PC-3 (cell line): ENCODE data around the gene WWC1. TPM values are rescaled to one million over a fixed set of nuclear protein-coding genes. Genes with fewer than 3 reads are reported as not detected.

ENCODE experiments used
- ATAC-seq: fragments of 200-7000 bp; cut with Tn5 transposase; 2 replicates; pipeline ENCODE4 v1.9.1; 2020; ENCODE audit warnings: mild to moderate bottlenecking, moderate library complexity
- BruUV-seq: library from RNA; stranded (reverse); fragments of 400-500 nt; replicated peaks from 2 replicates; lab custom pipeline; 2021; lab: Mats Ljungman, UMichigan
- CTCF ChIA-PET: fragments of 300-600 bp; sonication (Branson Sonifier 250); formaldehyde crosslinking; loops from one replicate; lab custom pipeline; 2022; ENCODE audit warnings: antibody characterized with exemption; lab: Charles Lee
- POLR2A ChIA-PET: fragments of 300-600 bp; sonication (Branson Sonifier 250); formaldehyde crosslinking; loops from one replicate; lab custom pipeline; 2022; ENCODE audit warnings: antibody characterized with exemption; ENCODE audit not compliant: unreplicated experiment; lab: Charles Lee
- DNase-seq: peaks from one replicate; pipeline ENCODE4 v3.0.0-alpha.2; 2015
- H2AFZ ChIP-seq: fragments of 300-600 bp; sonication (generic); 2 replicates; pipeline ENCODE4 v1.6.0; 2016; ENCODE audit warnings: antibody characterized with exemption, low read length
- H3F3A ChIP-seq: fragments of 300-600 bp; sonication (generic); one replicate; pipeline ENCODE4 v1.6.0; 2017; ENCODE audit warnings: antibody characterized with exemption, low read length, control low read depth, mild to moderate bottlenecking; ENCODE audit not compliant: unreplicated experiment
- H3K27ac ChIP-seq: fragments of 300-600 bp; sonication (generic); 2 replicates; pipeline ENCODE4 v1.5.1; 2016; ENCODE audit warnings: mild to moderate bottlenecking, low read length
- H3K27me3 ChIP-seq: fragments of 300-600 bp; sonication (generic); 2 replicates; pipeline ENCODE4 v1.6.1; 2016; ENCODE audit warnings: low read length, mixed read lengths
- H3K36me3 ChIP-seq: fragments of 300-600 bp; sonication (generic); 2 replicates; pipeline ENCODE4 v1.6.1; 2016; ENCODE audit warnings: low read depth, mixed run types, low read length, mixed read lengths
- H3K4me1 ChIP-seq: fragments of 300-600 bp; sonication (generic); 2 replicates; pipeline ENCODE4 v1.5.1; 2016; ENCODE audit warnings: low read length; ENCODE audit not compliant: insufficient read depth
- H3K4me2 ChIP-seq: fragments of 300-600 bp; sonication (generic); 2 replicates; pipeline ENCODE4 v1.6.0; 2016; ENCODE audit warnings: low read length
- H3K4me3 ChIP-seq: fragments of 300-600 bp; sonication (generic); 2 replicates; pipeline ENCODE4 v1.5.1; 2016; ENCODE audit warnings: mild to moderate bottlenecking, low read length, mixed read lengths
- H3K79me2 ChIP-seq: fragments of 300-600 bp; sonication (generic); 2 replicates; pipeline ENCODE4 v1.6.1; 2017; ENCODE audit warnings: low read length, mixed read lengths
- H3K9ac ChIP-seq: fragments of 300-600 bp; sonication (generic); 2 replicates; pipeline ENCODE4 v1.6.0; 2016; ENCODE audit warnings: mild to moderate bottlenecking, low read length
- H3K9me2 ChIP-seq: fragments of 300-600 bp; sonication (generic); replicated peaks from 2 replicates; pipeline ENCODE4 v1.6.1; 2016; ENCODE audit warnings: mixed run types, low read length, mixed read lengths
- H3K9me3 ChIP-seq: fragments of 300-600 bp; sonication (generic); 2 replicates; pipeline ENCODE4 v1.6.1; 2016; ENCODE audit warnings: low read length, mixed read lengths
- H4K20me1 ChIP-seq: fragments of 300-600 bp; sonication (generic); 2 replicates; pipeline ENCODE4 v1.6.1; 2016; ENCODE audit warnings: low read length, mixed read lengths
- EZH2 ChIP-seq: fragments of 300-600 bp; sonication (generic); IDR thresholded peaks from one replicate; pipeline ENCODE4 v1.6.1; 2017; ENCODE audit warnings: antibody characterized with exemption, mild to moderate bottlenecking, low read length; ENCODE audit not compliant: unreplicated experiment
- EZH2phosphoT487 ChIP-seq: fragments of 300-600 bp; sonication (generic); IDR thresholded peaks from 2 replicates; pipeline ENCODE4 v1.6.1; 2018; ENCODE audit warnings: mild to moderate bottlenecking, antibody characterized with exemption, low read length, borderline replicate concordance
- intact Hi-C: fragments of 100-400 bp; cut with micrococcal nuclease; formaldehyde crosslinking; loops from 2 replicates; pipeline ENCODE4 v1.9.0; 2023
- total RNA-seq: library from RNA; depleted of rRNA; stranded (reverse); fragments of >200 nt; gene quantifications from 2 replicates; pipeline ENCODE4 v1.2.3, GENCODE V29; 2014
- TF ChIP-seq, protein P1 (sequence below): fragments of 300-600 bp; sonication (generic); conservative IDR thresholded peaks from 2 replicates; pipeline ENCODE4 v1.5.1; 2017; ENCODE audit warnings: antibody characterized with exemption, low read depth, mild to moderate bottlenecking, low read length

The WWC1 gene
- total RNA-seq, 1 experiment from 2014 or later, result 31.8 TPM

DNA sequence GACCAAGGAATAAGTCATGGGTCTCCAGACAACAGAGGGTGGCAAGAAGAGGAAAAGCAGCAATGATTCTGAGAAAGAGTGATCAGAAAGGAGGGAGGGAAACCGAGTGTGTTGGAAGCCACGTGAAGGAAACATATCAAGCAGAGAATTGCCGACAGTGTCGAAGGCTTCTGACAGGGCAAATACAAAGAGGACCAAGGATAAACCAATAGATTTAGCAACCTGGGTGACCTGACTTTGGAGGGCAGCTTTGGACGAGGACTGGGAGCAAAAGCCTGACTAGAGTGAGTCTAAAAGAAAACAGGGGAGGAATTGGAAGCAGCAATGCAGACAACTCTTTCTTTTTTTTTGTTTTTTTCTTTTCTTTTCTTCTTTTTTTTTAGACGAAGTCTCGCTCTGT, 83.8 kb downstream of the WWC1 start:
- Histone ChIP-seq H3K4me1 (0 out of 2 replicates have a peak, but pooled peaks cover 5% of the 10 kb centered on the region), H3K9me3 (no peaks in the 10 kb centered on the region), H3F3A (no peaks in the 10 kb centered on the region), H3K27me3 (no peaks in the 10 kb centered on the region), H3K36me3 (no peaks in the 10 kb centered on the region), H3K4me2 (no peak overlapping the region), H3K79me2 (peaks cover 56% of the 10 kb centered on the region), H3K9ac (no peak overlapping the region), H2AFZ (no peak overlapping the region), H3K4me3 (no peak overlapping the region), H4K20me1 (no peaks in the 10 kb centered on the region), H3K27ac (no peak overlapping the region), H3K9me2 (no peaks in the 10 kb centered on the region)
- intact Hi-C loops, result no loop called here
- TF ChIP-seq, protein P1, sequence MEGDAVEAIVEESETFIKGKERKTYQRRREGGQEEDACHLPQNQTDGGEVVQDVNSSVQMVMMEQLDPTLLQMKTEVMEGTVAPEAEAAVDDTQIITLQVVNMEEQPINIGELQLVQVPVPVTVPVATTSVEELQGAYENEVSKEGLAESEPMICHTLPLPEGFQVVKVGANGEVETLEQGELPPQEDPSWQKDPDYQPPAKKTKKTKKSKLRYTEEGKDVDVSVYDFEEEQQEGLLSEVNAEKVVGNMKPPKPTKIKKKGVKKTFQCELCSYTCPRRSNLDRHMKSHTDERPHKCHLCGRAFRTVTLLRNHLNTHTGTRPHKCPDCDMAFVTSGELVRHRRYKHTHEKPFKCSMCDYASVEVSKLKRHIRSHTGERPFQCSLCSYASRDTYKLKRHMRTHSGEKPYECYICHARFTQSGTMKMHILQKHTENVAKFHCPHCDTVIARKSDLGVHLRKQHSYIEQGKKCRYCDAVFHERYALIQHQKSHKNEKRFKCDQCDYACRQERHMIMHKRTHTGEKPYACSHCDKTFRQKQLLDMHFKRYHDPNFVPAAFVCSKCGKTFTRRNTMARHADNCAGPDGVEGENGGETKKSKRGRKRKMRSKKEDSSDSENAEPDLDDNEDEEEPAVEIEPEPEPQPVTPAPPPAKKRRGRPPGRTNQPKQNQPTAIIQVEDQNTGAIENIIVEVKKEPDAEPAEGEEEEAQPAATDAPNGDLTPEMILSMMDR, result no peak
- TF ChIP-seq EZH2phosphoT487 (no peak), EZH2 (no peak)
- DNase-seq (no peak), ATAC-seq (no peak)
- CTCF ChIA-PET, result no interaction called here
- POLR2A ChIA-PET, result no interaction called here
- no TSS peak for BruUV-seq

DNA sequence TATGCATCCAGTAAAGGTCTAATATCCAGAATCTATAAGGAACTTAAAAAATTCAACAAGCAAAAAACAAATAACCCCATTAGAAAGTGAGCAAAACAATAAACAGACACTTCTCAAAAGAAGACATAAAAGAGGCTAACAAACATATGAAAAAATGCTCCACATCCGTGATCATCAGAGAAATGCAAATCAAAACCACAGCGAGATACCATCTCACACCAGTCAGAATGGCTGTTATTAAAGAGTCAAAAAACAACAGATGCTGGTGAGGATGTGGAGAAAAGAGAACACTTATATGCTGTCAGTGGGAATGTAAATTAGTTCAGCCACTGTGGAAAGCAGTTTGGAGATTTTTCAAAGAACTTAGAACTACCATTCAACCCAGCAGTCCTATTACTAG, 86.1 kb downstream of the WWC1 start:
- Histone ChIP-seq H3K9me2 (no peaks in the 10 kb centered on the region), H3K79me2 (peaks cover 59% of the 10 kb centered on the region), H3K4me3 (no peak overlapping the region), H3K4me2 (no peak overlapping the region), H3K9ac (no peak overlapping the region), H3K36me3 (no peaks in the 10 kb centered on the region), H2AFZ (no peak overlapping the region), H3K4me1 (0 out of 2 replicates have a peak, but pooled peaks cover 5% of the 10 kb centered on the region), H3F3A (no peaks in the 10 kb centered on the region), H3K9me3 (no peaks in the 10 kb centered on the region), H4K20me1 (no peaks in the 10 kb centered on the region), H3K27ac (no peak overlapping the region), H3K27me3 (no peaks in the 10 kb centered on the region)
- ChIA-PET POLR2A (no interaction called here), CTCF (no interaction called here)
- TF ChIP-seq, protein P1, result no peak
- no peak for TF ChIP-seq EZH2
- no peak for TF ChIP-seq EZH2phosphoT487
- DNase-seq, result no peak
- no peak for ATAC-seq
- no TSS peak for BruUV-seq
- intact Hi-C loops, result no loop called here

DNA sequence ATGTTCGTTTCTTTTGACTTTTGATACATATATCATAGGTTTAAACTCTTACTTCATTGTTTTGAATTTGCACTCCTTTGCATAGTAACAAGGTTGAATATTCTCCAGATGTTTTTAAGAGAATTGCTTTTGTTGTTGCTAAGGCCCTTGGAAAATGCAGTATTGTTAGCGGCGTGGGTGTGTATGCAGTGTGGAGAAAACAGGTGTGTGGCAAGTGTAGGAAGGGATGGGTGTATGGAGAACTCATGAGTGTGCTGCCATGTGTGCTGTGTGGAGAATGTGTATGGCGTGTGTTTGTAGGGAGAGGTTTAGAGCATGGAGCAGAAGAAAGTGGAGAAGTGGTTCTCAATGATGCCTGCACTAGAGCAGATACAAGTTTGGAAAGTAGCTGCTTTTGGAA, 87.3 kb downstream of the WWC1 start:
- POLR2A ChIA-PET, result no interaction called here
- intact Hi-C loops, result no loop called here
- Histone ChIP-seq H4K20me1 (no peaks in the 10 kb centered on the region), H3K4me3 (no peak overlapping the region), H3K36me3 (no peaks in the 10 kb centered on the region), H3K27me3 (no peaks in the 10 kb centered on the region), H2AFZ (no peak overlapping the region), H3K9ac (no peak overlapping the region), H3K4me1 (0 out of 2 replicates have a peak, but pooled peaks cover 5% of the 10 kb centered on the region), H3K4me2 (no peak overlapping the region), H3K79me2 (peaks cover 57% of the 10 kb centered on the region), H3K9me3 (no peaks in the 10 kb centered on the region), H3K27ac (no peak overlapping the region), H3K9me2 (no peaks in the 10 kb centered on the region), H3F3A (no peaks in the 10 kb centered on the region)
- CTCF ChIA-PET, result no interaction called here
- TF ChIP-seq EZH2 (no peak), EZH2phosphoT487 (no peak)
- TF ChIP-seq, protein P1, result no peak
- no TSS peak for BruUV-seq
- DNase-seq, result no peak
- ATAC-seq, result no peak
